NCI-H510A (cell line): Measurements from ENCODE around the gene COL21A1.

ENCODE experiments used
- DNase-seq: peaks from one replicate; lab custom pipeline; 2025; lab: John Stamatoyannopoulos, UW

Gene COL21A1

GRCh38 chr6:56245903-56246351 is 1.5 kb downstream of the COL21A1 start:
- DNase-seq, result no peak

GRCh38 chr6:56244528-56245253 is 2.7 kb downstream of the COL21A1 start:
- no peak for DNase-seq

- no peak for DNase-seq
These were observed 3.3 kb downstream of the COL21A1 start for GRCh38 chr6:56244089-56244488.

GRCh38 chr6:56243518-56244070 is 3.8 kb downstream of the COL21A1 start:
- no peak for DNase-seq

- DNase-seq, result no peak
These were observed 5.0 kb downstream of the COL21A1 start for GRCh38 chr6:56242346-56242745.

- DNase-seq, result peak; percentile 11
These were observed 6.1 kb downstream of the COL21A1 start for GRCh38 chr6:56241124-56241802.

GRCh38 chr6:56238352-56238751 is 9.0 kb downstream of the COL21A1 start:
- DNase-seq, result no peak

- no peak for DNase-seq
These were observed 12.1 kb downstream of the COL21A1 start for GRCh38 chr6:56235245-56235644.

GRCh38 chr6:56232436-56232835 is 14.9 kb downstream of the COL21A1 start:
- DNase-seq, result no peak

- no peak for DNase-seq
These were observed 15.6 kb downstream of the COL21A1 start for GRCh38 chr6:56231827-56232226.

GRCh38 chr6:56230976-56231566 is 16.3 kb downstream of the COL21A1 start:
- DNase-seq, result no peak

GRCh38 chr6:56227071-56227879 is 20.1 kb downstream of the COL21A1 start:
- DNase-seq, result no peak

GRCh38 chr6:56223995-56224394 is 23.4 kb downstream of the COL21A1 start:
- DNase-seq, result no peak

GRCh38 chr6:56222499-56222898 is 24.9 kb downstream of the COL21A1 start:
- DNase-seq, result no peak

- no peak for DNase-seq
These were observed 27.3 kb downstream of the COL21A1 start for GRCh38 chr6:56220078-56220477.

- DNase-seq, result no peak
These were observed 32.7 kb downstream of the COL21A1 start for GRCh38 chr6:56214703-56215101.

- no peak for DNase-seq
These were observed 33.2 kb downstream of the COL21A1 start for GRCh38 chr6:56214041-56214702.

- DNase-seq, result no peak
These were observed 35.7 kb downstream of the COL21A1 start for GRCh38 chr6:56211724-56212123.

- DNase-seq, result no peak
These were observed 43.2 kb downstream of the COL21A1 start for GRCh38 chr6:56204134-56204533.

- no peak for DNase-seq
These were observed 47.4 kb downstream of the COL21A1 start for GRCh38 chr6:56199956-56200355.

GRCh38 chr6:56193846-56194245 is 53.5 kb downstream of the COL21A1 start:
- DNase-seq, result no peak
